ENCODE measurements around the gene LHX8. TPM values are rescaled to one million over a fixed set of nuclear protein-coding genes. Genes with fewer than 3 reads are reported as not detected.
A peak's percentile ranks its signal among the peaks of the same experiment; 100 is the strongest.

The LHX8 gene
- total RNA-seq, 1 donor from 2014 or later, result 0.52 TPM

- peaks cover 78% of the 10 kb centered on the region for H3K27me3 ChIP-seq (ENCODE audit: insufficient read depth, low read length)
- no peaks in the 10 kb centered on the region for H3K79me2 ChIP-seq (ENCODE audit: insufficient read depth, low read length)
- peak overlapping the region; percentile 54 for H3K4me2 ChIP-seq (ENCODE audit: low read length)
- Mint-ChIP-seq H3K4me3 (ENCODE audit: unreplicated experiment) (peak overlapping the region; percentile 84), H3K27me3 (ENCODE audit: low read depth, unreplicated experiment) (peaks cover 79% of the 10 kb centered on the region), H3K9me3 (ENCODE audit: unreplicated experiment) (no peaks in the 10 kb centered on the region), H3K36me3 (ENCODE audit: low read depth, unreplicated experiment) (no peaks in the 10 kb centered on the region), H3K27ac (ENCODE audit: unreplicated experiment) (peak overlapping the region; percentile 62), H3K4me1 (ENCODE audit: low read depth, unreplicated experiment) (peaks cover 32% of the 10 kb centered on the region)
- no peak overlapping the region for H3K9ac ChIP-seq (ENCODE audit: low read length)
- no peak overlapping the region for H3K4me3 ChIP-seq (ENCODE audit: insufficient read depth, low read depth, low read length)
- H3K27ac ChIP-seq (ENCODE audit: low read depth, low read length), result no peak overlapping the region
- H3K36me3 ChIP-seq (ENCODE audit: insufficient read depth, low read length), result no peaks in the 10 kb centered on the region
- peak; percentile 20 for FAIRE-seq
- no peak for TF ChIP-seq CTCF (IDR thresholded peaks at IDR 0.05; ENCODE audit: insufficient read depth, low read depth, low read length)
- no peak for TF ChIP-seq EZH2 (IDR thresholded peaks at IDR 0.05; ENCODE audit: insufficient read depth, low read length)
- peak; percentile 9 for DNase-seq (ENCODE audit: low read depth)
- H3K9me3 ChIP-seq (ENCODE audit: insufficient read depth, low read depth, low read length), result peaks cover 4% of the 10 kb centered on the region
- no peaks in the 10 kb centered on the region for H4K20me1 ChIP-seq (ENCODE audit: insufficient read depth, low read length)
- no peaks in the 10 kb centered on the region for H3K4me1 ChIP-seq (ENCODE audit: insufficient read depth, low read length)
- H2AFZ ChIP-seq (ENCODE audit: low read depth, low read length), result no peak overlapping the region
These were observed 1.5 kb downstream of the LHX8 start for GRCh38 chr1:75135573-75136194.

DNA sequence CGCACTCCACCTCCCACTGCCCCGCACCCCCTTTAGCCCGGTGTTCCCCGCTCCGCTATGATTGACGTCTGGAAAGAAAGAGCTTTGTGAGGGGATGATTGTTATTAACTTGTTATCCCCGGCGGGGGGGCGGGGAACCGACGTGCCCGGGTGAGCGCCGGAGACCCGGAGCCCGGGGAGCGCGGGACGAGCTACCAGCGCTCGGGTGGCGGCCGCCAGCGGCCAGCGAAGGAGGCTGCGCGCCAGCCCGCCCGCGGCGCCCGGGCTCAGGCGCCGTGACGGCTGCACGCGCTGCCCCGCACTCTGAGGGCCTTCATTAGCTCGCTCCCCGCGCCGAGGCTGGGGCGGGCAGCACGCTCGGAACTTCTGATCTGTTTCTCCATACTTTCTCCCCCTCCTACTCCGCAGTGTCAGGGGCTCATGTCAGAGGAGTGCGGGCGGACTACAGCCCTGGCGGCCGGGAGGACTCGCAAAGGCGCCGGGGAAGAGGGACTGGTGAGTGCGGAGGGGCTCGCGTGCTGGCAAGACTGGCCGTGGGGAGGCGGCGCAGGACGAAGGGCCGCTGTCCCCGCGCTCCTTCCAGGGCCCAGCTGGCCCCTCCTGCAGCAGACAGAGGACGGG lies 2.1 kb downstream of the LHX8 start:
- Mint-ChIP-seq H3K36me3 (ENCODE audit: low read depth, unreplicated experiment) (no peaks in the 10 kb centered on the region), H3K27me3 (ENCODE audit: low read depth, unreplicated experiment) (peaks cover 73% of the 10 kb centered on the region), H3K27ac (ENCODE audit: unreplicated experiment) (peak overlapping the region; percentile 53), H3K4me3 (ENCODE audit: unreplicated experiment) (peak overlapping the region; percentile 74), H3K9me3 (ENCODE audit: unreplicated experiment) (no peaks in the 10 kb centered on the region), H3K4me1 (ENCODE audit: low read depth, unreplicated experiment) (peaks cover 30% of the 10 kb centered on the region)
- H3K27ac ChIP-seq (ENCODE audit: low read depth, low read length), result no peak overlapping the region
- no peaks in the 10 kb centered on the region for H3K36me3 ChIP-seq (ENCODE audit: insufficient read depth, low read length)
- peak overlapping the region; percentile 60 for H2AFZ ChIP-seq (ENCODE audit: low read depth, low read length)
- peaks cover 4% of the 10 kb centered on the region for H3K9me3 ChIP-seq (ENCODE audit: insufficient read depth, low read depth, low read length)
- H3K79me2 ChIP-seq (ENCODE audit: insufficient read depth, low read length), result no peaks in the 10 kb centered on the region
- peaks cover 74% of the 10 kb centered on the region for H3K27me3 ChIP-seq (ENCODE audit: insufficient read depth, low read length)
- H3K4me3 ChIP-seq (ENCODE audit: insufficient read depth, low read depth, low read length), result no peak overlapping the region
- no peak overlapping the region for H3K9ac ChIP-seq (ENCODE audit: low read length)
- TF ChIP-seq CTCF (IDR thresholded peaks at IDR 0.05; ENCODE audit: insufficient read depth, low read depth, low read length) (no peak), EZH2 (IDR thresholded peaks at IDR 0.05; ENCODE audit: insufficient read depth, low read length) (peak; percentile 92)
- no peaks in the 10 kb centered on the region for H3K4me1 ChIP-seq (ENCODE audit: insufficient read depth, low read length)
- FAIRE-seq (no peak), DNase-seq (ENCODE audit: low read depth) (no peak)
- H4K20me1 ChIP-seq (ENCODE audit: insufficient read depth, low read length), result no peaks in the 10 kb centered on the region
- peak overlapping the region; percentile 54 for H3K4me2 ChIP-seq (ENCODE audit: low read length)
